Keratinocyte (primary cell): ENCODE data around the gene IFT25. TPM values are rescaled to one million over a fixed set of nuclear protein-coding genes. Genes with fewer than 3 reads are reported as not detected.

Source experiments
- DNase-seq: peaks from one replicate; pipeline ENCODE4 v3.0.0-alpha.2; 2011; ENCODE audit warnings: low read depth, missing footprints, low spot score
- FAIRE-seq: peaks from 2 replicates; lab custom pipeline; 2011; peaks lifted over from hg19 to GRCh38; lab: Jason Lieb, UNC
- H2AFZ ChIP-seq: 2 replicates; pipeline ENCODE4 v1.6.0; 2012; ENCODE audit warnings: low read length, control low read depth, inconsistent platforms; ENCODE audit not compliant: control insufficient read depth
- H3K27ac ChIP-seq: 2 replicates; pipeline ENCODE4 v1.5.1; 2011; ENCODE audit warnings: low read length; ENCODE audit not compliant: control insufficient read depth, insufficient read depth
- H3K27me3 ChIP-seq: 3 replicates; pipeline ENCODE4 v1.6.0; 2011; ENCODE audit warnings: low read length; ENCODE audit not compliant: control insufficient read depth, insufficient read depth; ENCODE audit errors: extremely low read depth
- H3K36me3 ChIP-seq, 2 experiments: 2 replicates in 1 of 2; 3 replicates in 1 of 2; pipeline ENCODE4 v1.5.1; 2011; ENCODE audit warnings: low read length in 2 of 2, mild to moderate bottlenecking in 1 of 2; ENCODE audit not compliant: control insufficient read depth in 2 of 2, insufficient read depth in 2 of 2; ENCODE audit errors: extremely low read depth in 1 of 2
- H3K4me1 ChIP-seq: 3 replicates; pipeline ENCODE4 v1.5.1; 2011; ENCODE audit warnings: low read length; ENCODE audit not compliant: control insufficient read depth, insufficient read depth; ENCODE audit errors: extremely low read depth
- H3K4me2 ChIP-seq: 3 replicates; pipeline ENCODE4 v1.6.0; 2011; ENCODE audit warnings: low read depth, low read length; ENCODE audit not compliant: control insufficient read depth, insufficient read depth; ENCODE audit errors: extremely low read depth
- H3K4me3 ChIP-seq, 3 experiments: fragments of 200-600 bp in 1 of 3; sonication (generic) in 1 of 3; 2 replicates in 2 of 3; 3 replicates in 1 of 3; pipeline ENCODE4 v1.5.1; 2011 to 2016; ENCODE audit warnings: low read length in 3 of 3, mild to moderate bottlenecking in 3 of 3, control low read depth in 2 of 3, inconsistent platforms in 1 of 3, low read depth in 1 of 3, mixed read lengths in 1 of 3, mixed run types in 1 of 3, moderate library complexity in 1 of 3; ENCODE audit not compliant: control insufficient read depth in 2 of 3, insufficient read depth in 2 of 3; ENCODE audit errors: extremely low read depth in 1 of 3
- H3K79me2 ChIP-seq: 2 replicates; pipeline ENCODE4 v1.6.0; 2012; ENCODE audit warnings: low read length; ENCODE audit not compliant: control insufficient read depth, insufficient read depth
- H3K9ac ChIP-seq: 3 replicates; pipeline ENCODE4 v1.6.0; 2011; ENCODE audit warnings: low read length; ENCODE audit not compliant: control insufficient read depth, insufficient read depth; ENCODE audit errors: extremely low read depth
- H3K9me1 ChIP-seq: 3 replicates; pipeline ENCODE4 v1.6.0; 2011; ENCODE audit warnings: low read length; ENCODE audit not compliant: control insufficient read depth, insufficient read depth; ENCODE audit errors: extremely low read depth
- H3K9me3 ChIP-seq: 2 replicates; pipeline ENCODE4 v1.5.1; 2012; ENCODE audit warnings: low read depth, low read length; ENCODE audit not compliant: control insufficient read depth
- H4K20me1 ChIP-seq: 3 replicates; pipeline ENCODE4 v1.6.0; 2011; ENCODE audit warnings: low read length; ENCODE audit not compliant: control insufficient read depth, insufficient read depth; ENCODE audit errors: extremely low read depth
- EZH2 ChIP-seq: IDR thresholded peaks from one replicate; pipeline ENCODE4 v1.6.1; 2012; ENCODE audit warnings: inconsistent platforms, mild to moderate bottlenecking, low read length, moderate library complexity
- dilution Hi-C: fragments of 300-500 bp; cut with MboI; formaldehyde crosslinking; loops from one replicate; pipeline ENCODE4 v1.7.0; 2020; ENCODE audit warnings: low sequenced_read_pairs; ENCODE audit not compliant: extremely low pct_ligation_motif_present
- polyA plus RNA-seq, 5 experiments: library from polyadenylated mRNA; depleted of rRNA in 3 of 5; stranded (reverse) in 3 of 5; stranded (forward) in 1 of 5; unstranded in 1 of 5; fragments of >200 nt; gene quantifications; 1 replicate in 1 of 5; 2 replicates in 3 of 5; 3 replicates in 1 of 5; pipeline versions ENCODE4 v1.2.1 to v1.2.3, GENCODE V29; 2011 to 2012; ENCODE audit warnings: missing spikeins in 2 of 5, low read depth in 1 of 5, low replicate concordance in 1 of 5
- TF ChIP-seq, protein P1 (sequence below), 3 experiments: IDR thresholded peaks in 1 of 3; conservative IDR thresholded peaks in 1 of 3; optimal IDR thresholded peaks in 1 of 3; 2 replicates in 2 of 3; 3 replicates in 1 of 3; pipeline versions ENCODE3 to v1.5.1; 2011; ENCODE audit warnings: low read length in 3 of 3, mild to moderate bottlenecking in 3 of 3, moderate library complexity in 2 of 3, control low read depth in 1 of 3, inconsistent platforms in 1 of 3; ENCODE audit not compliant: insufficient read depth in 2 of 3; ENCODE audit errors: extremely low read depth in 1 of 3

IFT25 gene
- polyA plus RNA-seq, 1 donor (not counting 4 experiments of a cell fraction or from before 2014, with no cell fraction given), result 64.3 TPM

DNA sequence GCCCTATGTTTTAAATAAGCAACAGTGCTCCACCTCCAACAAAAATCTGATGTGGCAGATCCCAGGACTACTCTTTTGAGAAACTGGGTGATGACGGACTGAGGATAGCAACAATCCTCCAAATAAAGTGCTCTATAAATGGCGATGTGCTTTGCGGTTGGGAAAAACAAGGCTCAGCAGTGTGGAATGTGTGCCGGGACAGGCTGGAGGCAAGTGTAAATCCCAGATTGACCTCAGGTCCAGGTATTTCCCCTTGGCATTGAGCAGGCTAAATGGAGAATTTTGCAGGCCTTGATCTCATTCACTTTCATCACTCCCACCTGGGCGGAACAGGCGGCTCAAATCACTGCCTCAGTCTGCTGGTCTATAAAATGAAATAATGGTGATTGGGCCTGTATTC lies 35.7 kb upstream of the IFT25 start:
- H4K20me1 ChIP-seq, result no peaks in the 10 kb centered on the region
- DNase-seq (no peak), FAIRE-seq (no peak)
- H3K9me3 ChIP-seq, result no peaks in the 10 kb centered on the region
- H3K9ac ChIP-seq, result no peak overlapping the region
- no peaks in the 10 kb centered on the region for H3K9me1 ChIP-seq
- no peak overlapping the region for H3K4me2 ChIP-seq
- peaks cover 8% of the 10 kb centered on the region for H3K4me1 ChIP-seq
- H3K27me3 ChIP-seq, result no peaks in the 10 kb centered on the region
- no peak overlapping the region for H2AFZ ChIP-seq
- H3K79me2 ChIP-seq, result no peaks in the 10 kb centered on the region
- no peak for TF ChIP-seq EZH2
- TF ChIP-seq, protein P1, sequence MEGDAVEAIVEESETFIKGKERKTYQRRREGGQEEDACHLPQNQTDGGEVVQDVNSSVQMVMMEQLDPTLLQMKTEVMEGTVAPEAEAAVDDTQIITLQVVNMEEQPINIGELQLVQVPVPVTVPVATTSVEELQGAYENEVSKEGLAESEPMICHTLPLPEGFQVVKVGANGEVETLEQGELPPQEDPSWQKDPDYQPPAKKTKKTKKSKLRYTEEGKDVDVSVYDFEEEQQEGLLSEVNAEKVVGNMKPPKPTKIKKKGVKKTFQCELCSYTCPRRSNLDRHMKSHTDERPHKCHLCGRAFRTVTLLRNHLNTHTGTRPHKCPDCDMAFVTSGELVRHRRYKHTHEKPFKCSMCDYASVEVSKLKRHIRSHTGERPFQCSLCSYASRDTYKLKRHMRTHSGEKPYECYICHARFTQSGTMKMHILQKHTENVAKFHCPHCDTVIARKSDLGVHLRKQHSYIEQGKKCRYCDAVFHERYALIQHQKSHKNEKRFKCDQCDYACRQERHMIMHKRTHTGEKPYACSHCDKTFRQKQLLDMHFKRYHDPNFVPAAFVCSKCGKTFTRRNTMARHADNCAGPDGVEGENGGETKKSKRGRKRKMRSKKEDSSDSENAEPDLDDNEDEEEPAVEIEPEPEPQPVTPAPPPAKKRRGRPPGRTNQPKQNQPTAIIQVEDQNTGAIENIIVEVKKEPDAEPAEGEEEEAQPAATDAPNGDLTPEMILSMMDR (optimal IDR thresholded peaks at IDR 0.05 in 1 of 3, IDR thresholded peaks at IDR 0.05 in 1 of 3, conservative IDR thresholded peaks at IDR 0.05 in 1 of 3; ENCODE audit: extremely low read depth in 1 of 3, insufficient read depth in 2 of 3, low read length in 3 of 3), result no peak
- H3K27ac ChIP-seq, result no peak overlapping the region
- dilution Hi-C loops, result no loop called here
- no peaks in the 10 kb centered on the region for H3K36me3 ChIP-seq
- no peak overlapping the region for H3K4me3 ChIP-seq

DNA sequence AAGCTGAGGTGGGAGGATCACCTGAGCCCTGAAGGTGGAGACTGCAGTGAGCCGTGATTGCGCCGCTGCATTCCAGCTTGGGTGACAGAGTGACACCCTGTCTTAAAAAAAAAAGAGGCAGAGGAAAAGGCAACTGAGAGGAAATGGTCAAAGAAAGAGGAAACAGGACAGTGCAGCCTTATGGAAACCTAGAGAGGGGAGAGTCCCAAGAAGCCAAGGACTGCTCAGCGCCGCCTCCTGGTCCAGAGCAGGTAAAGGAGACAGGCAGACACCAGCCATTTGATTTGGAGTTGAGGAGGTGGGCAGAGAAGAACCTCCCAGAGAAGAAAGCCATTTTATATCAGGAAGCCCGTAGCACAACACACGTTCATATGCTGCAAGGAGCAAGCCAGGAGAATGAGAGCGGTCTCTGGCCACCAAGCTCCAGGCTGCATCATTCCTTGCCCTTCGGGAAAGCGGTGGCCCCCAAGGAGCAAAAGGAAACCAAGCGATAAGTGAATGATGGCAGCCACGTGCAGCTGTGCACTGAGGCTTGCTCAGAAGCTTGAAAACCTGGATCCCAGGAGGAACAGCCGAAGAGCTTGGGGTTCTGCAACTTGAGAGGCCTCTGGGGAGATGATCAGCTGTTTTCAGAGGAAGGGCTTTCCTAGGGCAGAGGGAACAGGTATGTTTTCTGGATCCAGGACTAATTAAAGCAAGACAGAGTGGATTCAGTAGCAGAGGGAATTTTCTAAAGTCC lies 34.4 kb upstream of the IFT25 start:
- H3K9me1 ChIP-seq, result no peaks in the 10 kb centered on the region
- FAIRE-seq, result no peak
- no peak overlapping the region for H3K4me2 ChIP-seq
- no peaks in the 10 kb centered on the region for H3K36me3 ChIP-seq
- DNase-seq, result no peak
- no peak overlapping the region for H2AFZ ChIP-seq
- dilution Hi-C loops, result no loop called here
- H3K4me3 ChIP-seq, result no peak overlapping the region
- no peak overlapping the region for H3K9ac ChIP-seq
- H3K79me2 ChIP-seq, result no peaks in the 10 kb centered on the region
- no peaks in the 10 kb centered on the region for H4K20me1 ChIP-seq
- no peaks in the 10 kb centered on the region for H3K27me3 ChIP-seq
- H3K27ac ChIP-seq, result no peak overlapping the region
- no peak for TF ChIP-seq EZH2
- TF ChIP-seq, protein P1 (optimal IDR thresholded peaks at IDR 0.05 in 1 of 3, IDR thresholded peaks at IDR 0.05 in 1 of 3, conservative IDR thresholded peaks at IDR 0.05 in 1 of 3; ENCODE audit: extremely low read depth in 1 of 3, insufficient read depth in 2 of 3, low read length in 3 of 3), result no peak
- no peaks in the 10 kb centered on the region for H3K9me3 ChIP-seq
- peaks cover 8% of the 10 kb centered on the region for H3K4me1 ChIP-seq
